Heart right ventricle (tissue), 16 donors: Measurements from ENCODE around the gene ARMC2. TPM values are rescaled to one million over a fixed set of nuclear protein-coding genes. Genes with fewer than 3 reads are reported as not detected.
A peak's percentile ranks its signal among the peaks of the same experiment; 100 is the strongest.

Experiments used
- ATAC-seq, 8 donors: fragments of 200-7000 bp; cut with Tn5 transposase; one replicate each; pipeline ENCODE4 v1.9.1; 2020; ENCODE audit warnings: mild to moderate bottlenecking in 8 of 8, moderate library complexity in 8 of 8, moderate number of reproducible peaks in 1 of 8
- DNase-seq, 2 donors: peaks; one replicate each; pipeline ENCODE4 v3.0.0-alpha.2; 2020
- H3K27ac ChIP-seq, 10 donors: fragments of 200-600 bp; sonication (generic) in 2 of 10; one replicate each; pipeline versions ENCODE4 v1.5.0 to v1.8.0; 2020 to 2022; ENCODE audit warnings: mild to moderate bottlenecking in 3 of 10
- H3K27me3 ChIP-seq, 7 donors: fragments of 200-600 bp; one replicate each; pipeline ENCODE4 v1.8.0; 2021 to 2022; ENCODE audit warnings: mild to moderate bottlenecking in 2 of 7
- H3K36me3 ChIP-seq, 9 donors: fragments of 200-600 bp; sonication (generic) in 1 of 9; one replicate each; pipeline versions ENCODE4 v1.5.0 to v1.8.0; 2020 to 2022; ENCODE audit warnings: mild to moderate bottlenecking in 2 of 9
- H3K4me1 ChIP-seq, 9 donors: fragments of 200-600 bp; sonication (generic) in 1 of 9; one replicate each; pipeline versions ENCODE4 v1.5.0 to v1.8.0; 2020 to 2022; ENCODE audit warnings: mild to moderate bottlenecking in 4 of 9
- H3K4me3 ChIP-seq, 10 donors: fragments of 200-600 bp; sonication (generic) in 2 of 10; one replicate each; pipeline versions ENCODE4 v1.5.0 to v1.8.0; 2020 to 2022; ENCODE audit warnings: mild to moderate bottlenecking in 7 of 10, moderate library complexity in 2 of 10
- H3K9me3 ChIP-seq, 11 donors: fragments of 200-600 bp in 10 of 11; sonication (generic) in 2 of 11; one replicate each; pipeline versions ENCODE4 v1.5.0 to v1.8.0; 2013 to 2022; ENCODE audit warnings: mild to moderate bottlenecking in 2 of 11, control low read depth in 1 of 11, moderate library complexity in 1 of 11
- CTCF ChIP-seq, 9 donors: fragments of 200-600 bp; sonication (generic) in 2 of 9; IDR thresholded peaks; one replicate each; pipeline versions ENCODE4 v1.5.0 to v1.8.0; 2021 to 2022; ENCODE audit warnings: antibody characterized with exemption in 9 of 9, mild to moderate bottlenecking in 5 of 9, moderate library complexity in 1 of 9
- WGBS, 2 donors: extraction: QIAGEN DNeasy Blood & Tissue Kit; methylation state at CpG; one replicate each; pipeline ENCODE4 v1.1.7; 2013; ENCODE audit warnings: inconsistent platforms in 1 of 2; 5-methylcytosine and 5-hydroxymethylcytosine counted together
- intact Hi-C, 10 donors: fragments of 100-400 bp; cut with DNase I; formaldehyde crosslinking; loops; one replicate each; pipeline versions ENCODE4 v1.11.1 to v1.14.2; 2022
- polyA plus RNA-seq, 2 donors: library from polyadenylated mRNA; stranded (reverse); fragments of 200-250 nt; gene quantifications; one replicate each; pipeline ENCODE4 v1.2.3, GENCODE V29; 2013
- total RNA-seq, 10 donors: library from RNA; stranded (reverse); fragmentation: NEBNext Ultra II Directional in 3 of 10; extraction: Animal tissue kit (Norgen Biotek cat#: 25700) in 3 of 10; gene quantifications; one replicate each; pipeline versions ENCODE4 v1.2.1 to v1.2.4, GENCODE V29; 2021 to 2023
- donor health status: Arrhythmogenic right ventricular cardiomyopathy.
- donor health status: ischemic (EF 13 %, LVEDD 7.1; RV severe dilation, severe dysfunction).
- donor health status: healthy with polysubstance abuse.
- donor health status: DM: no; HTN: yes; CAD: no.
- donor health status: DM: no; HTN: no; CAD: no.
- donor health status: ischemic (EF 25% LVEDD 6.9; RV normal size, moderate dysfunction).
- donor health status: ischemic (EF 25% LVEDD 5.7; RV mildly dilated, moderate dysfunction).
- donor health status: healthy.
- donor health status: DM: yes; HTN: yes; CAD: no.
- donor health status: Ischemic cardiomyopathy.
- donor health status: ischemic (EF 35%, LVEDD 5.7; RV mildly dilated, moderate dysfunction).
- donor health status: nonischemic (EF 11% LVEDD 7.7; RV severe dilation, severe dysfunction).
- donor health status: DM: yes; HTN: yes; CAD: no.
- donor health status: PGD.
- donor health status: ischemic (EF 29% LVEDD 5.4; RV normal size, mild dysfunction).
- donor health status: nonischemic (EF 23%, LVEDD 6.1; RV moderate dilation, normal function).

Gene ARMC2
- total and polyA plus RNA-seq, 12 donors: 2.5 to 16.4 (median 12.3) TPM

- Histone ChIP-seq H3K27ac (peak overlapping the region in 7 of 10 donors; percentile 45 to 98 (median 93)), H3K9me3 (no peaks in the 10 kb centered on the region), H3K27me3 (no peaks in the 10 kb centered on the region), H3K36me3 (no peaks in the 10 kb centered on the region), H3K4me3 (no peak overlapping the region), H3K4me1 (peaks cover 16 to 58% (median 51%) of the 10 kb centered on the region in 9 donors)
- intact Hi-C loops: loop anchor here in 5 of 10 donors (5.0 to 10.0 kb wide), 5 partner anchors 35 to 133 kb away; no protein-coding TSS in a partner anchor
- WGBS, 2 donors: 19 to 33% methylated on average over 2 of the region's 2 CpGs
- no peak for TF ChIP-seq CTCF (IDR thresholded peaks at IDR 0.05)
- DNase-seq: no peak
- ATAC-seq: no peak
Observed at GRCh38 chr6:108941859-108942258, 93.6 kb downstream of the ARMC2 start.

GRCh38 chr6:108942556-108943492, 94.6 kb downstream of the ARMC2 start:
- Histone ChIP-seq H3K27ac (peak overlapping the region in 9 of 10 donors; percentile 84 to 98 (median 93)), H3K27me3 (no peaks in the 10 kb centered on the region), H3K4me1 (peaks cover 20 to 67% (median 61%) of the 10 kb centered on the region in 9 donors), H3K36me3 (no peaks in the 10 kb centered on the region), H3K9me3 (no peaks in the 10 kb centered on the region), H3K4me3 (peak overlapping the region in 2 of 10 donors; percentile 3 to 7)
- intact Hi-C loops: loop anchor here in 5 of 10 donors (5.0 to 10.0 kb wide), 5 partner anchors 36 to 132 kb away; no protein-coding TSS in a partner anchor
- WGBS, 2 donors: 48 to 50% methylated on average over 9 of the region's 9 CpGs
- DNase-seq (no peak), ATAC-seq (no peak)
- no peak for TF ChIP-seq CTCF (IDR thresholded peaks at IDR 0.05)

GRCh38 chr6:108944071-108944470, 95.8 kb downstream of the ARMC2 start:
- Histone ChIP-seq H3K4me1 (peaks cover 31 to 80% (median 74%) of the 10 kb centered on the region in 9 donors), H3K4me3 (no peak overlapping the region), H3K27me3 (no peaks in the 10 kb centered on the region), H3K36me3 (no peaks in the 10 kb centered on the region), H3K27ac (peak overlapping the region; percentile 84 to 98 (median 92)), H3K9me3 (no peaks in the 10 kb centered on the region)
- no peak for ATAC-seq
- WGBS, 2 donors: 97 to 98% methylated on average over 1 of the region's 1 CpG
- intact Hi-C loops: loop anchor here in 6 of 10 donors (2.0 to 10.0 kb wide), 6 partner anchors 37 to 131 kb away; no protein-coding TSS in a partner anchor
- no peak for DNase-seq
- TF ChIP-seq CTCF (IDR thresholded peaks at IDR 0.05): peak in 1 of 9 donors; percentile 14
